Sigmoid colon (tissue), 7 donors: ENCODE data around the gene GTF3C4. TPM values are rescaled to one million over a fixed set of nuclear protein-coding genes. Genes with fewer than 3 reads are reported as not detected.

Source experiments
- DNase-seq: peaks from one replicate; pipeline ENCODE4 v3.0.0-alpha.2; 2019
- H3K27ac ChIP-seq, 4 donors: fragments of 200-600 bp; sonication (generic); one replicate each; pipeline ENCODE4 v1.5.1; 2016 to 2019; ENCODE audit warnings: mild to moderate bottlenecking in 1 of 4
- H3K27me3 ChIP-seq, 3 donors: fragments of 200-600 bp; sonication (generic); one replicate each; pipeline ENCODE4 v1.5.1; 2019; ENCODE audit warnings: mild to moderate bottlenecking in 1 of 3
- H3K36me3 ChIP-seq, 4 donors: fragments of 200-600 bp; sonication (generic); one replicate each; pipeline ENCODE4 v1.5.1; 2016 to 2019
- H3K4me1 ChIP-seq, 4 donors: fragments of 200-600 bp; sonication (generic); one replicate each; pipeline ENCODE4 v1.5.1; 2017 to 2019
- H3K4me3 ChIP-seq, 4 donors: fragments of 200-600 bp; sonication (generic); one replicate each; pipeline ENCODE4 v1.5.1; 2017 to 2019; ENCODE audit warnings: mild to moderate bottlenecking in 2 of 4, moderate library complexity in 1 of 4
- H3K9me3 ChIP-seq, 4 donors: fragments of 200-600 bp in 3 of 4; sonication (generic) in 3 of 4; one replicate each; pipeline versions ENCODE4 v1.5.1 to v1.6.1; 2013 to 2019
- EP300 ChIP-seq, 4 donors: sonication (generic); formaldehyde crosslinking; IDR thresholded peaks; one replicate each; pipeline ENCODE4 v1.6.1; 2017; ENCODE audit warnings: antibody characterized with exemption in 4 of 4
- POLR2A ChIP-seq, 2 donors: fragments of 450-650 bp; IDR thresholded peaks; one replicate each; pipeline ENCODE4 v1.6.1; 2016; ENCODE audit warnings: antibody characterized with exemption in 2 of 2, mild to moderate bottlenecking in 2 of 2, moderate library complexity in 2 of 2
- POLR2AphosphoS5 ChIP-seq, 4 donors: sonication (generic); formaldehyde crosslinking; IDR thresholded peaks; one replicate each; pipeline ENCODE4 v1.6.1; 2017; ENCODE audit warnings: antibody characterized with exemption in 4 of 4
- WGBS, 2 donors: extraction: QIAGEN DNeasy Blood & Tissue Kit; methylation state at CpG; one replicate each; pipeline ENCODE4 v1.1.7; 2013; 5-methylcytosine and 5-hydroxymethylcytosine counted together
- intact Hi-C: fragments of 100-400 bp; cut with DNase I; formaldehyde crosslinking; loops from one replicate; pipeline ENCODE4 v1.15.1; 2023
- polyA plus RNA-seq, 3 donors: library from polyadenylated mRNA; stranded (reverse); fragments of 200-250 nt; gene quantifications; one replicate each; pipeline ENCODE4 v1.2.3, GENCODE V29; 2013
- total RNA-seq, 4 donors: library from RNA; depleted of rRNA; stranded (reverse); fragments of >200 nt; gene quantifications; one replicate each; pipeline ENCODE4 v1.1.0, GENCODE V29; 2016
- TF ChIP-seq, protein P1 (sequence below), 4 experiments: fragments of 450-650 bp in 3 of 4; fragments of 200-600 bp in 1 of 4; IDR thresholded peaks; one replicate each; pipeline ENCODE4 v1.5.1; 2016 to 2019; ENCODE audit warnings: antibody characterized with exemption in 4 of 4, mild to moderate bottlenecking in 3 of 4, moderate library complexity in 2 of 4
- donor health status: healthy with polysubstance abuse.
- donor health status: Bipolar disorder and iron deficiency.
- donor health status: healthy.

Gene GTF3C4
- total and polyA plus RNA-seq, 7 donors = 2.1 to 12.2 (median 10.7) TPM

- Histone ChIP-seq H3K9me3 (no peaks in the 10 kb centered on the region), H3K27ac (no peak overlapping the region), H3K4me3 (no peak overlapping the region), H3K27me3 (peaks cover 0 to 24% (median 0%) of the 10 kb centered on the region in 3 donors), H3K36me3 (no peaks in the 10 kb centered on the region), H3K4me1 (no peaks in the 10 kb centered on the region)
- WGBS, 2 donors = 85 to 90% methylated on average over 16 of the region's 16 CpGs
- TF ChIP-seq POLR2AphosphoS5 (IDR thresholded peaks at IDR 0.05) = no peak
- no peak for TF ChIP-seq POLR2A (IDR thresholded peaks at IDR 0.05)
- no peak for TF ChIP-seq EP300 (IDR thresholded peaks at IDR 0.05)
- TF ChIP-seq, protein P1, sequence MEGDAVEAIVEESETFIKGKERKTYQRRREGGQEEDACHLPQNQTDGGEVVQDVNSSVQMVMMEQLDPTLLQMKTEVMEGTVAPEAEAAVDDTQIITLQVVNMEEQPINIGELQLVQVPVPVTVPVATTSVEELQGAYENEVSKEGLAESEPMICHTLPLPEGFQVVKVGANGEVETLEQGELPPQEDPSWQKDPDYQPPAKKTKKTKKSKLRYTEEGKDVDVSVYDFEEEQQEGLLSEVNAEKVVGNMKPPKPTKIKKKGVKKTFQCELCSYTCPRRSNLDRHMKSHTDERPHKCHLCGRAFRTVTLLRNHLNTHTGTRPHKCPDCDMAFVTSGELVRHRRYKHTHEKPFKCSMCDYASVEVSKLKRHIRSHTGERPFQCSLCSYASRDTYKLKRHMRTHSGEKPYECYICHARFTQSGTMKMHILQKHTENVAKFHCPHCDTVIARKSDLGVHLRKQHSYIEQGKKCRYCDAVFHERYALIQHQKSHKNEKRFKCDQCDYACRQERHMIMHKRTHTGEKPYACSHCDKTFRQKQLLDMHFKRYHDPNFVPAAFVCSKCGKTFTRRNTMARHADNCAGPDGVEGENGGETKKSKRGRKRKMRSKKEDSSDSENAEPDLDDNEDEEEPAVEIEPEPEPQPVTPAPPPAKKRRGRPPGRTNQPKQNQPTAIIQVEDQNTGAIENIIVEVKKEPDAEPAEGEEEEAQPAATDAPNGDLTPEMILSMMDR (IDR thresholded peaks at IDR 0.05) = no peak
- no peak for DNase-seq
- intact Hi-C loops = no loop called here
Measured at GRCh38 chr9:132722564-132723065, 52.4 kb downstream of the GTF3C4 start.

- H3K36me3 ChIP-seq = no peaks in the 10 kb centered on the region
- intact Hi-C loops = no loop called here
- H3K27ac ChIP-seq = no peak overlapping the region
- no peak for DNase-seq
- peaks cover 0 to 13% (median 0%) of the 10 kb centered on the region in 3 donors for H3K27me3 ChIP-seq
- H3K9me3 ChIP-seq = no peaks in the 10 kb centered on the region
- no peaks in the 10 kb centered on the region for H3K4me1 ChIP-seq
- TF ChIP-seq POLR2AphosphoS5 (IDR thresholded peaks at IDR 0.05) = no peak
- TF ChIP-seq, protein P1 (IDR thresholded peaks at IDR 0.05) = no peak
- TF ChIP-seq EP300 (IDR thresholded peaks at IDR 0.05) = no peak
- no peak for TF ChIP-seq POLR2A (IDR thresholded peaks at IDR 0.05)
- 87 to 88% methylated on average over 4 of the region's 4 CpGs for WGBS, 2 donors
- H3K4me3 ChIP-seq = no peak overlapping the region
Measured at GRCh38 chr9:132723809-132724208, 53.5 kb downstream of the GTF3C4 start.

DNA sequence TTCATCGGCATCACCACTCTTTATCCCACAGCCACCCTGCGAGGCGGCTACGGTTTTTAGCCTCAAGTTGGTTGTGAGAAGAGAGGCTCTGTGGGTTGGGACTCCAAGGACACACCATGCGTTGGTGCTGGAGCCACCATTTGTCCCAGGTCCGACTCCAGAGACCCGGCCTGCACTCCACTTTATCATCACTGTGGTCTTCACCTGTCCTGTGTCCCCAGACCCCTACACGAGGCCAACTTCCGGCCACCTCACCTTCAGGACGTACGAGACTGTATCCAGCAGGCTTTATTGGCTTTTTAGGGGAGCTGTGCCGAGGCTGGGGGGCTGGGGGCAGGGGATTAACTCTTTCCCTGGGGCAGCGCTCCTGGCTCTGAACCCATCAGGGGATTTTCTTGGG is 55.0 kb downstream of the GTF3C4 start:
- no peaks in the 10 kb centered on the region for H3K36me3 ChIP-seq
- no peaks in the 10 kb centered on the region for H3K9me3 ChIP-seq
- no peak overlapping the region for H3K27ac ChIP-seq
- TF ChIP-seq, protein P1 (IDR thresholded peaks at IDR 0.05) = no peak
- TF ChIP-seq POLR2A (IDR thresholded peaks at IDR 0.05) (no peak), EP300 (IDR thresholded peaks at IDR 0.05) (no peak), POLR2AphosphoS5 (IDR thresholded peaks at IDR 0.05) (no peak)
- WGBS, 2 donors = 94% methylated on average over 13 of the region's 13 CpGs
- H3K4me3 ChIP-seq = no peak overlapping the region
- intact Hi-C loops = no loop called here
- peaks cover 0 to 3% (median 0%) of the 10 kb centered on the region in 3 donors for H3K27me3 ChIP-seq
- H3K4me1 ChIP-seq = no peaks in the 10 kb centered on the region
- no peak for DNase-seq

GRCh38 chr9:132726576-132727130 is 56.4 kb downstream of the GTF3C4 start:
- H3K36me3 ChIP-seq = no peaks in the 10 kb centered on the region
- H3K9me3 ChIP-seq = no peaks in the 10 kb centered on the region
- H3K27ac ChIP-seq = no peak overlapping the region
- H3K4me3 ChIP-seq = no peak overlapping the region
- no peaks in the 10 kb centered on the region for H3K27me3 ChIP-seq
- 76 to 84% methylated on average over 8 of the region's 8 CpGs for WGBS, 2 donors
- no peak for TF ChIP-seq POLR2A (IDR thresholded peaks at IDR 0.05)
- TF ChIP-seq, protein P1 (IDR thresholded peaks at IDR 0.05) = no peak
- no peak for TF ChIP-seq POLR2AphosphoS5 (IDR thresholded peaks at IDR 0.05)
- no peak for TF ChIP-seq EP300 (IDR thresholded peaks at IDR 0.05)
- intact Hi-C loops = no loop called here
- no peaks in the 10 kb centered on the region for H3K4me1 ChIP-seq
- no peak for DNase-seq

GRCh38 chr9:132728071-132728470 is 57.8 kb downstream of the GTF3C4 start:
- Histone ChIP-seq H3K27ac (no peak overlapping the region), H3K9me3 (no peaks in the 10 kb centered on the region), H3K4me3 (no peak overlapping the region), H3K36me3 (no peaks in the 10 kb centered on the region), H3K4me1 (no peaks in the 10 kb centered on the region), H3K27me3 (no peaks in the 10 kb centered on the region)
- TF ChIP-seq, protein P1 (IDR thresholded peaks at IDR 0.05) = no peak
- TF ChIP-seq POLR2A (IDR thresholded peaks at IDR 0.05) (no peak), POLR2AphosphoS5 (IDR thresholded peaks at IDR 0.05) (no peak), EP300 (IDR thresholded peaks at IDR 0.05) (no peak)
- 91 to 93% methylated on average over 5 of the region's 5 CpGs for WGBS, 2 donors
- intact Hi-C loops = no loop called here
- no peak for DNase-seq
